Measurements from ENCODE around the gene COL12A1.

GRCh38 chr6:75183099-75183541 lies 22.7 kb downstream of the COL12A1 start:
- TF ChIP-seq GATA3 (IDR thresholded peaks at IDR 0.05; ENCODE audit: low read depth, low read length) (no peak), GATA2 (IDR thresholded peaks at IDR 0.05; ENCODE audit: low read depth, low read length) (no peak)

Measured in SH-SY5Y (cell line).